NT2/D1 (cell line): ENCODE measurements around the gene CNOT11.

Source experiments
- SUZ12 ChIP-seq: IDR thresholded peaks from 2 replicates; pipeline ENCODE4 v1.6.1; 2011; ENCODE audit not compliant: insufficient read length, insufficient read depth; ENCODE audit errors: extremely low read depth
- YY1 ChIP-seq: IDR thresholded peaks from 2 replicates; pipeline ENCODE4 v1.6.1; 2011; ENCODE audit not compliant: insufficient read length, insufficient read depth

DNA sequence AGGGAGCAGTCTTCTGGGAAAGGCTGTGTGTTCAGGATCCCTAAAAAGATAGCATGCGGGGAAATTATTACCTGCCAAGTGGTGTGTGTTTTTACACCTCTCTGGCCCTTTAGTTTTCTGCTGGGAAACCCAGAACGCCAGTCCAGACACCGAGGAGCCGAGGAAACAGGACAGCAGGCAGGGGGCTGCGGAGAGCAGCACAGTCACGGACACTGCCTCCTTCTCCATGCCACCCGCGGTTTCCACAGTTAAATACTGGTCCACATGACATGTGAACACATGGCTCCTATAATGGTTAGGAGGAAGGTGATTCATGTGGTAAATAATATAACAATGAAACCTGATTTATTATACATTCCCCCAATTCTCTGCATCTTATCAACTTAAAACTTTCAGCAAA is 20.4 kb downstream of the CNOT11 start:
- TF ChIP-seq SUZ12 (no peak), YY1 (no peak)
